H9 (cell line): ENCODE results near the gene NUDT2. TPM values are rescaled to one million over a fixed set of nuclear protein-coding genes. Genes with fewer than 3 reads are reported as not detected.

Experiments
- DNase-seq: peaks from one replicate; pipeline ENCODE4 v3.0.0-alpha.2; 2017
- H2AFZ ChIP-seq: one replicate; pipeline ENCODE4 v1.6.1; 2013; ENCODE audit warnings: mild to moderate bottlenecking, low read length, control low read depth, moderate library complexity
- H2AK5ac ChIP-seq: 2 replicates; pipeline ENCODE4 v1.6.1; 2013; ENCODE audit warnings: low read length, control low read depth, mixed read lengths; ENCODE audit not compliant: insufficient read length
- H2BK120ac ChIP-seq: one replicate; pipeline ENCODE4 v1.6.1; 2013; ENCODE audit warnings: low read depth, mild to moderate bottlenecking, low read length, control low read depth, inconsistent platforms; ENCODE audit not compliant: poor library complexity, severe bottlenecking
- H2BK12ac ChIP-seq: 2 replicates; pipeline ENCODE4 v1.6.1; 2013; ENCODE audit warnings: low read length, control low read depth, mixed read lengths, low read depth; ENCODE audit not compliant: insufficient read length
- H2BK15ac ChIP-seq: 2 replicates; pipeline ENCODE4 v1.6.1; 2013; ENCODE audit warnings: low read depth, low read length, control low read depth
- H2BK20ac ChIP-seq: one replicate; pipeline ENCODE4 v1.6.1; 2013; ENCODE audit warnings: low read depth, mild to moderate bottlenecking, low read length, control low read depth, inconsistent platforms; ENCODE audit not compliant: poor library complexity, severe bottlenecking
- H2BK5ac ChIP-seq: 2 replicates; pipeline ENCODE4 v1.6.1; 2013; ENCODE audit warnings: low read length, control low read depth, mixed read lengths; ENCODE audit not compliant: insufficient read length
- H3K14ac ChIP-seq: 2 replicates; pipeline ENCODE4 v1.6.1; 2013; ENCODE audit warnings: low read length, control low read depth; ENCODE audit not compliant: insufficient read depth
- H3K18ac ChIP-seq: 2 replicates; pipeline ENCODE4 v1.6.1; 2013; ENCODE audit warnings: low read depth, mild to moderate bottlenecking, mixed read lengths, low read length, control low read depth; ENCODE audit not compliant: insufficient read length
- H3K23ac ChIP-seq: 2 replicates; pipeline ENCODE4 v1.6.1; 2013; ENCODE audit warnings: low read length, control low read depth, mixed read lengths, low read depth; ENCODE audit not compliant: insufficient read length
- H3K23me2 ChIP-seq: 2 replicates; pipeline ENCODE4 v1.6.1; 2013; ENCODE audit warnings: low read depth, mild to moderate bottlenecking, mixed read lengths, low read length, control low read depth; ENCODE audit not compliant: insufficient read length, poor library complexity, severe bottlenecking
- H3K27ac ChIP-seq: 2 replicates; pipeline ENCODE4 v1.5.1; 2013; ENCODE audit warnings: low read length, control low read depth, mixed read lengths, low read depth; ENCODE audit not compliant: insufficient read length
- H3K27me3 ChIP-seq: 2 replicates; pipeline ENCODE4 v1.6.1; 2013; ENCODE audit warnings: low read length, control low read depth, inconsistent platforms; ENCODE audit not compliant: insufficient read depth
- H3K4ac ChIP-seq: 2 replicates; pipeline ENCODE4 v1.6.1; 2013; ENCODE audit warnings: low read depth, mild to moderate bottlenecking, control low read depth, inconsistent platforms, low read length, moderate library complexity
- H3K4me1 ChIP-seq: 2 replicates; pipeline ENCODE4 v1.6.1; 2013; ENCODE audit warnings: low read length, control low read depth, inconsistent platforms; ENCODE audit not compliant: insufficient read depth
- H3K4me2 ChIP-seq: 2 replicates; pipeline ENCODE4 v1.6.1; 2013; ENCODE audit warnings: low read length, control low read depth, mixed read lengths; ENCODE audit not compliant: insufficient read length, insufficient read depth
- H3K56ac ChIP-seq: 2 replicates; pipeline ENCODE4 v1.6.1; 2013; ENCODE audit warnings: low read depth, mild to moderate bottlenecking, mixed read lengths, low read length, control low read depth; ENCODE audit not compliant: insufficient read length
- H3K79me1 ChIP-seq: 2 replicates; pipeline ENCODE4 v1.6.1; 2013; ENCODE audit warnings: low read depth, mild to moderate bottlenecking, moderate library complexity, low read length, control low read depth, inconsistent platforms; ENCODE audit not compliant: insufficient read depth, poor library complexity, severe bottlenecking
- H3K79me2 ChIP-seq: 2 replicates; pipeline ENCODE4 v1.6.1; 2013; ENCODE audit warnings: low read length, control low read depth, inconsistent platforms; ENCODE audit not compliant: insufficient read depth
- H3K9ac ChIP-seq: 2 replicates; pipeline ENCODE4 v1.6.1; 2013; ENCODE audit warnings: low read length, control low read depth, mixed read lengths; ENCODE audit not compliant: insufficient read length; ENCODE audit errors: extremely low read depth
- H3K9me3 ChIP-seq: one replicate; pipeline ENCODE4 v1.6.1; 2013; ENCODE audit warnings: low read depth, low read length, inconsistent platforms; ENCODE audit not compliant: control insufficient read depth
- H3T11ph ChIP-seq: one replicate; pipeline ENCODE4 v1.6.1; 2013; ENCODE audit warnings: mild to moderate bottlenecking, low read length, control low read depth, inconsistent platforms
- H4K20me1 ChIP-seq: one replicate; pipeline ENCODE4 v1.6.1; 2013; ENCODE audit not compliant: control insufficient read depth, insufficient read length, insufficient read depth
- H4K5ac ChIP-seq: 2 replicates; pipeline ENCODE4 v1.6.1; 2013; ENCODE audit warnings: low read depth, mild to moderate bottlenecking, mixed read lengths, low read length, control low read depth; ENCODE audit not compliant: insufficient read length
- H4K8ac ChIP-seq: replicated peaks from 2 replicates; pipeline ENCODE4 v1.6.1; 2013; ENCODE audit warnings: low read length, control low read depth, mixed read lengths, low read depth; ENCODE audit not compliant: insufficient read length
- H4K91ac ChIP-seq: 2 replicates; pipeline ENCODE4 v1.6.1; 2013; ENCODE audit warnings: low read depth, mild to moderate bottlenecking, moderate library complexity, mixed read lengths, low read length, control low read depth; ENCODE audit not compliant: insufficient read length
- H3K27ac Mint-ChIP-seq, 3 experiments: 2 replicates in 2 of 3; 3 replicates in 1 of 3; pipeline ENCODE4 v1.8.0; 2020 to 2021; ENCODE audit warnings: mixed read lengths in 3 of 3, mild to moderate bottlenecking in 1 of 3, moderate library complexity in 1 of 3
- H3K27me3 Mint-ChIP-seq: 2 replicates; pipeline ENCODE4 v1.8.0; 2021; ENCODE audit warnings: low read depth, mild to moderate bottlenecking, moderate library complexity, mixed read lengths
- H3K36me3 Mint-ChIP-seq, 3 experiments: 2 replicates in 2 of 3; 3 replicates in 1 of 3; pipeline ENCODE4 v1.8.0; 2020 to 2021; ENCODE audit warnings: low read depth in 3 of 3, mixed read lengths in 3 of 3; ENCODE audit not compliant: insufficient read depth in 1 of 3
- H3K4me1 Mint-ChIP-seq, 2 experiments: 2 replicates each; pipeline ENCODE4 v1.8.0; 2020; ENCODE audit warnings: mixed read lengths in 2 of 2
- H3K4me3 Mint-ChIP-seq, 2 experiments: 2 replicates in 1 of 2; 3 replicates in 1 of 2; pipeline ENCODE4 v1.8.0; 2020 to 2021; ENCODE audit warnings: mild to moderate bottlenecking in 2 of 2, mixed read lengths in 2 of 2, moderate library complexity in 1 of 2
- H3K9me3 Mint-ChIP-seq, 2 experiments: 2 replicates in 1 of 2; 3 replicates in 1 of 2; pipeline ENCODE4 v1.8.0; 2020; ENCODE audit warnings: mild to moderate bottlenecking in 2 of 2, mixed read lengths in 2 of 2, moderate library complexity in 1 of 2
- WGBS: extraction: QIAGEN DNeasy Blood & Tissue Kit; methylation state at CpG from one replicate; pipeline ENCODE4 v1.1.7; 2013; ENCODE audit warnings: missing lambda C conversion rate, low lambda C conversion rate, mixed read lengths; ENCODE audit not compliant: insufficient read length; ENCODE audit errors: extremely low coverage; 5-methylcytosine and 5-hydroxymethylcytosine counted together
- total RNA-seq: library from RNA; stranded (reverse); gene quantifications from 2 replicates; pipeline ENCODE4 v1.2.1, GENCODE V29; 2021
- TF ChIP-seq, protein P1 (sequence below): fragments of 200-600 bp; sonication (generic); conservative IDR thresholded peaks from 3 replicates; pipeline ENCODE4 v1.8.0; 2021; ENCODE audit warnings: antibody characterized with exemption, mild to moderate bottlenecking

The NUDT2 gene
- total RNA-seq, 1 experiment from 2014 or later, result 14.1 TPM

DNA sequence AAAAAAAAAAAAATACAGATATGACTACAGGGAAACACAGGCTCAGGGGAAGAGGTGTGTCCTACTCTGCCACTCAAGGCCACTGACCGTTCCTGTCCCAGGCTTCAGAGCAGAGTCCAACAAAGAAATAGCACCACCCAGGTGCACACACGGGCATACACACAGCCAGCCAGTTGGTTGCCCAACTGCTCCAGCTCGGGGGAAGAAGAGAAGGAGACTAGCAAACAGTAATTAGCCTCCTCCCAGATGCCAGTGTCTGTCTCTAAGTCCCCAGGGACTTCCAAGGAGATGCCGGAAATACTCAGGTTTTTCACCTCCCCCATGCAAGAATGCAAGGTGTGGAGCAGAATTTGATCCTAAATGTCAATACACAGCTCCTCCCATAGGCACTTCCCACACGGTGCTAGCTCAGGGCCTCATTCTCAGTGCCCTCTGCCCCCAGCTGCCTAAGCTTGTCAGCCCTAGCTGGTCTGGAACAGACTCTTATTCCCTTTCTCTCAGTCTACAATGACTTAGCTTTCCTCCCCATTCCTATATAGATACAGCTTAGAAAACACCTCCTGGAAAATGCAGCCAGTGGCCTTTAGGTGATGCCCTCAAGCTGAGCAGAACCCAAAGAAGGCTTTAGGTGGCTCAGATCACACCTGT, 45.7 kb downstream of the NUDT2 start:
- no CpG with 5 or more reads among the region's 5 CpGs for WGBS
- H2AK5ac ChIP-seq, result no peak overlapping the region
- no peak overlapping the region for H2BK12ac ChIP-seq
- no peaks in the 10 kb centered on the region for H3K79me2 ChIP-seq
- no peaks in the 10 kb centered on the region; the same call in 1 of the 2 replicates for H3K27me3 ChIP-seq
- TF ChIP-seq, protein P1, sequence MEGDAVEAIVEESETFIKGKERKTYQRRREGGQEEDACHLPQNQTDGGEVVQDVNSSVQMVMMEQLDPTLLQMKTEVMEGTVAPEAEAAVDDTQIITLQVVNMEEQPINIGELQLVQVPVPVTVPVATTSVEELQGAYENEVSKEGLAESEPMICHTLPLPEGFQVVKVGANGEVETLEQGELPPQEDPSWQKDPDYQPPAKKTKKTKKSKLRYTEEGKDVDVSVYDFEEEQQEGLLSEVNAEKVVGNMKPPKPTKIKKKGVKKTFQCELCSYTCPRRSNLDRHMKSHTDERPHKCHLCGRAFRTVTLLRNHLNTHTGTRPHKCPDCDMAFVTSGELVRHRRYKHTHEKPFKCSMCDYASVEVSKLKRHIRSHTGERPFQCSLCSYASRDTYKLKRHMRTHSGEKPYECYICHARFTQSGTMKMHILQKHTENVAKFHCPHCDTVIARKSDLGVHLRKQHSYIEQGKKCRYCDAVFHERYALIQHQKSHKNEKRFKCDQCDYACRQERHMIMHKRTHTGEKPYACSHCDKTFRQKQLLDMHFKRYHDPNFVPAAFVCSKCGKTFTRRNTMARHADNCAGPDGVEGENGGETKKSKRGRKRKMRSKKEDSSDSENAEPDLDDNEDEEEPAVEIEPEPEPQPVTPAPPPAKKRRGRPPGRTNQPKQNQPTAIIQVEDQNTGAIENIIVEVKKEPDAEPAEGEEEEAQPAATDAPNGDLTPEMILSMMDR, result peak; percentile 15; the same call in 1 of the 3 replicates
- no peak overlapping the region for H4K8ac ChIP-seq
- H3K23me2 ChIP-seq, result peaks cover 21% of the 10 kb centered on the region
- no peak overlapping the region for H2BK120ac ChIP-seq
- Mint-ChIP-seq H3K4me1 (peaks cover 18 to 27% of the 10 kb centered on the region in 2 experiments), H3K9me3 (no peaks in the 10 kb centered on the region; a peak in 1 of 5 replicates), H3K36me3 (peaks cover 19 to 20% (median 19%) of the 10 kb centered on the region in 3 experiments; a peak in 6 of 7 replicates), H3K27ac (no peak overlapping the region), H3K4me3 (peak overlapping the region; percentile 82 to 96), H3K27me3 (peaks cover 23% of the 10 kb centered on the region)
- H3K23ac ChIP-seq, result no peak overlapping the region
- H3T11ph ChIP-seq, result no peak overlapping the region
- H3K4me2 ChIP-seq, result no peak overlapping the region
- 0 out of 2 replicates have a peak, but pooled peaks cover 4% of the 10 kb centered on the region for H3K4me1 ChIP-seq
- no peaks in the 10 kb centered on the region for H3K79me1 ChIP-seq
- H2AFZ ChIP-seq, result no peak overlapping the region
- no peak overlapping the region for H3K9ac ChIP-seq
- H3K18ac ChIP-seq, result no peak overlapping the region
- H3K14ac ChIP-seq, result no peak overlapping the region
- H2BK15ac ChIP-seq, result no peak overlapping the region
- H4K5ac ChIP-seq, result no peak overlapping the region
- H2BK20ac ChIP-seq, result no peak overlapping the region
- no peak overlapping the region for H3K56ac ChIP-seq
- peak; percentile 66 for DNase-seq
- H4K91ac ChIP-seq, result no peak overlapping the region
- no peak overlapping the region for H2BK5ac ChIP-seq
- H4K20me1 ChIP-seq, result no peaks in the 10 kb centered on the region
- no peak overlapping the region for H3K4ac ChIP-seq
- no peaks in the 10 kb centered on the region for H3K9me3 ChIP-seq
- H3K27ac ChIP-seq, result no peak overlapping the region
